WTC11 (cell line): ENCODE results near the gene ACSBG1. TPM values are rescaled to one million over a fixed set of nuclear protein-coding genes. Genes with fewer than 3 reads are reported as not detected.

Experiments used
- ATAC-seq: fragments of 200-7000 bp; cut with Tn5 transposase; 2 replicates; pipeline ENCODE4 v1.10.0; 2021; ENCODE audit warnings: mild to moderate bottlenecking, moderate library complexity
- CTCF ChIA-PET: fragments of 300-600 bp; sonication (Branson Sonifier 250); formaldehyde crosslinking; loops from one replicate; lab custom pipeline; 2021; ENCODE audit warnings: antibody characterized with exemption; lab: Charles Lee
- POLR2A ChIA-PET: fragments of 350-600 bp; sonication (Branson Sonifier 250); formaldehyde crosslinking; loops from one replicate; lab custom pipeline; 2021; ENCODE audit warnings: antibody characterized with exemption; lab: Charles Lee
- DNase-seq: peaks from one replicate; pipeline ENCODE4 v3.0.0; 2021; ENCODE audit warnings: low spot score
- H3K27ac Mint-ChIP-seq: 2 replicates; pipeline ENCODE4 v1.8.0; 2021; ENCODE audit warnings: mixed read lengths
- H3K27me3 Mint-ChIP-seq: 2 replicates; pipeline ENCODE4 v1.8.0; 2021; ENCODE audit warnings: low read depth, mild to moderate bottlenecking, moderate library complexity, mixed read lengths
- H3K36me3 Mint-ChIP-seq: 2 replicates; pipeline ENCODE4 v1.8.0; 2021; ENCODE audit warnings: mixed read lengths
- H3K4me1 Mint-ChIP-seq: 2 replicates; pipeline ENCODE4 v1.8.0; 2022; ENCODE audit warnings: mixed read lengths
- H3K4me3 Mint-ChIP-seq: 2 replicates; pipeline ENCODE4 v1.8.0; 2021; ENCODE audit warnings: mild to moderate bottlenecking, moderate library complexity, mixed read lengths
- H3K9me3 Mint-ChIP-seq: 2 replicates; pipeline ENCODE4 v1.8.0; 2021; ENCODE audit warnings: mixed read lengths
- FOXP1 ChIP-seq: sonication (generic); formaldehyde crosslinking; IDR thresholded peaks from 2 replicates; pipeline ENCODE4 v1.8.0; 2022; ENCODE audit warnings: missing genetic modification reagents, mild to moderate bottlenecking, moderate library complexity, borderline replicate concordance
- GABPB1 ChIP-seq: sonication (generic); formaldehyde crosslinking; IDR thresholded peaks from 2 replicates; pipeline ENCODE4 v1.8.1; 2023; ENCODE audit warnings: mild to moderate bottlenecking, missing genetic modification reagents
- GRHL2 ChIP-seq: fragments of 250-450 bp; sonication (Bioruptor Pico); IDR thresholded peaks from 2 replicates; pipeline ENCODE4 v1.8.0; 2022; ENCODE audit warnings: mild to moderate bottlenecking, moderate library complexity; ENCODE audit not compliant: insufficient replicate concordance, severe bottlenecking
- IRF2 ChIP-seq: sonication (generic); formaldehyde crosslinking; IDR thresholded peaks from 2 replicates; pipeline ENCODE4 v1.8.0; 2022; ENCODE audit warnings: low read depth, missing genetic modification reagents, borderline replicate concordance
- NR2C2 ChIP-seq: sonication (generic); formaldehyde crosslinking; IDR thresholded peaks from 2 replicates; pipeline ENCODE4 v1.8.0; 2022; ENCODE audit warnings: mild to moderate bottlenecking, missing genetic modification reagents
- SOX15 ChIP-seq: fragments of 250-450 bp; sonication (Bioruptor Pico); IDR thresholded peaks from 2 replicates; pipeline ENCODE4 v1.9.0; 2021; ENCODE audit warnings: mild to moderate bottlenecking
- TCF7 ChIP-seq: sonication (generic); formaldehyde crosslinking; IDR thresholded peaks from 2 replicates; pipeline ENCODE4 v1.8.0; 2022; ENCODE audit warnings: mild to moderate bottlenecking, low read depth, missing genetic modification reagents, moderate library complexity
- TEAD1 ChIP-seq: sonication (generic); formaldehyde crosslinking; IDR thresholded peaks from 2 replicates; pipeline ENCODE4 v1.8.0; 2022; ENCODE audit warnings: mild to moderate bottlenecking, missing genetic modification reagents
- TP53 ChIP-seq: sonication (generic); formaldehyde crosslinking; IDR thresholded peaks from 2 replicates; pipeline ENCODE4 v1.8.1; 2023; ENCODE audit warnings: mild to moderate bottlenecking, missing genetic modification reagents
- USF1 ChIP-seq: sonication (generic); formaldehyde crosslinking; IDR thresholded peaks from 2 replicates; pipeline ENCODE4 v1.8.0; 2022; ENCODE audit warnings: mild to moderate bottlenecking, missing genetic modification reagents
- ZNF121 ChIP-seq: sonication (generic); formaldehyde crosslinking; IDR thresholded peaks from 2 replicates; pipeline ENCODE4 v1.8.0; 2023; ENCODE audit warnings: missing genetic modification reagents
- total RNA-seq: library from RNA; stranded (reverse); gene quantifications from 3 replicates; pipeline ENCODE4 v1.2.3, GENCODE V29; 2021
- TF ChIP-seq, protein P1 (sequence below): sonication (generic); formaldehyde crosslinking; IDR thresholded peaks from 2 replicates; pipeline ENCODE4 v1.8.1; 2023; ENCODE audit warnings: mild to moderate bottlenecking, moderate library complexity, missing genetic modification reagents
- TF ChIP-seq, protein P2 (sequence below): sonication (generic); formaldehyde crosslinking; IDR thresholded peaks from 2 replicates; pipeline ENCODE4 v1.8.0; 2022; ENCODE audit warnings: mild to moderate bottlenecking, missing genetic modification reagents
- TF ChIP-seq, protein P3 (sequence below): sonication (generic); formaldehyde crosslinking; IDR thresholded peaks from 2 replicates; pipeline ENCODE4 v1.8.0; 2023; ENCODE audit warnings: mild to moderate bottlenecking, missing genetic modification reagents
- TF ChIP-seq, protein P4 (sequence below): sonication (generic); formaldehyde crosslinking; IDR thresholded peaks from 2 replicates; pipeline ENCODE4 v1.8.1; 2023; ENCODE audit warnings: mild to moderate bottlenecking, missing genetic modification reagents, borderline replicate concordance
- TF ChIP-seq, protein P5 (sequence below): sonication (generic); formaldehyde crosslinking; IDR thresholded peaks from 2 replicates; pipeline ENCODE4 v1.8.1; 2022; ENCODE audit warnings: low read depth, mild to moderate bottlenecking, moderate library complexity, missing genetic modification reagents, borderline replicate concordance

ACSBG1 gene
- total RNA-seq, 1 experiment from 2014 or later, result 5.8 TPM

DNA sequence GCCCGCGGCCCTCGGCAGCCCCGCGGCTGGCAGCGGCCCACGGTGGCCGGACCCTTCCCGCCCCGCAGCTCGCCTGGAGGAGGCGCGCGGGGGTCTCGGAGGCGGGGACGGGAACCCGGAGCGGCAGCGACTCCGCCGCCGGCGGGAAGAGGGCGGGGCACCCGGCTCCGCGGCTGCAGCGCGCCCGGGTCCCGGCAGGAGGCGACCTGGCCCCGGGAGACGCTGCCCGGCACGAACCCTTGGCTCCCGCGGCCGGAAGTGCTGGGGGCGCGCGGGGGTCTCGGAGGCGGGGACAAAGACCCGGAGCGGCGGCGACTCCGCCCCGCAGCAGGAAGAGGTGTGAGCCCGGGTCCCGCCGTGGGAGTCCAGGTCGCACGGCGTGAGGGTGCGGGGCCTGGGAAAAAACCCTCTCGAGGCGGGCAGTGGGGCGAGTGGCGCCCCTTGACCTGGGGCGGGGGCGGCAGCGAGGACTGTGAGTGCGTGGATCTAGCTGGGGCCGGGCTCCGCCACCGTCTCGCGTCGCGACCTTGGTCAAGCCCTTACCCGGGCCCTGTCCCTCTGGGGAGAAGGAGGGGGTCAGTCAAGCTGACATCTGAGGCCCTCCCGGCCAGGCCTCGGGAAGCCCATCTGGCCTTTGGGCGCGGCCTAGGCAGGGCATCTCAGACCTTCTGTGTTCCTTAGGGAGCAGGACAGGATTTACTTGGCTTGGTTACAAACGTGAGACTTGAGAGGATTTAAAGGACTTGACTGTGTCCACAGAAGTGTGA, 102.9 kb downstream of the ACSBG1 start, which contains the start of gene CIB2 (continued):
- TF ChIP-seq, protein P1, sequence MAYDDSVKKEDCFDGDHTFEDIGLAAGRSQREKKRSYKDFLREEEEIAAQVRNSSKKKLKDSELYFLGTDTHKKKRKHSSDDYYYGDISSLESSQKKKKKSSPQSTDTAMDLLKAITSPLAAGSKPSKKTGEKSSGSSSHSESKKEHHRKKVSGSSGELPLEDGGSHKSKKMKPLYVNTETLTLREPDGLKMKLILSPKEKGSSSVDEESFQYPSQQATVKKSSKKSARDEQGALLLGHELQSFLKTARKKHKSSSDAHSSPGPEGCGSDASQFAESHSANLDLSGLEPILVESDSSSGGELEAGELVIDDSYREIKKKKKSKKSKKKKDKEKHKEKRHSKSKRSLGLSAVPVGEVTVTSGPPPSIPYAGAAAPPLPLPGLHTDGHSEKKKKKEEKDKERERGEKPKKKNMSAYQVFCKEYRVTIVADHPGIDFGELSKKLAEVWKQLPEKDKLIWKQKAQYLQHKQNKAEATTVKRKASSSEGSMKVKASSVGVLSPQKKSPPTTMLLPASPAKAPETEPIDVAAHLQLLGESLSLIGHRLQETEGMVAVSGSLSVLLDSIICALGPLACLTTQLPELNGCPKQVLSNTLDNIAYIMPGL, result peak; percentile 83
- TF ChIP-seq GABPB1 (no peak), USF1 (CRISPR knock-in tag) (peak; percentile 53; the same call in 1 of the 2 replicates), FOXP1 (CRISPR knock-in tag) (peak; percentile 65; the same call in 1 of the 2 replicates), ZNF121 (CRISPR knock-in tag) (peak; percentile 72), TEAD1 (CRISPR knock-in tag) (peak; percentile 48; the same call in 1 of the 2 replicates)
- TF ChIP-seq, protein P2, sequence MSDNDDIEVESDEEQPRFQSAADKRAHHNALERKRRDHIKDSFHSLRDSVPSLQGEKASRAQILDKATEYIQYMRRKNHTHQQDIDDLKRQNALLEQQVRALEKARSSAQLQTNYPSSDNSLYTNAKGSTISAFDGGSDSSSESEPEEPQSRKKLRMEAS (CRISPR knock-in tag), result peak; percentile 45; the same call in 1 of the 2 replicates
- TF ChIP-seq, protein P3, sequence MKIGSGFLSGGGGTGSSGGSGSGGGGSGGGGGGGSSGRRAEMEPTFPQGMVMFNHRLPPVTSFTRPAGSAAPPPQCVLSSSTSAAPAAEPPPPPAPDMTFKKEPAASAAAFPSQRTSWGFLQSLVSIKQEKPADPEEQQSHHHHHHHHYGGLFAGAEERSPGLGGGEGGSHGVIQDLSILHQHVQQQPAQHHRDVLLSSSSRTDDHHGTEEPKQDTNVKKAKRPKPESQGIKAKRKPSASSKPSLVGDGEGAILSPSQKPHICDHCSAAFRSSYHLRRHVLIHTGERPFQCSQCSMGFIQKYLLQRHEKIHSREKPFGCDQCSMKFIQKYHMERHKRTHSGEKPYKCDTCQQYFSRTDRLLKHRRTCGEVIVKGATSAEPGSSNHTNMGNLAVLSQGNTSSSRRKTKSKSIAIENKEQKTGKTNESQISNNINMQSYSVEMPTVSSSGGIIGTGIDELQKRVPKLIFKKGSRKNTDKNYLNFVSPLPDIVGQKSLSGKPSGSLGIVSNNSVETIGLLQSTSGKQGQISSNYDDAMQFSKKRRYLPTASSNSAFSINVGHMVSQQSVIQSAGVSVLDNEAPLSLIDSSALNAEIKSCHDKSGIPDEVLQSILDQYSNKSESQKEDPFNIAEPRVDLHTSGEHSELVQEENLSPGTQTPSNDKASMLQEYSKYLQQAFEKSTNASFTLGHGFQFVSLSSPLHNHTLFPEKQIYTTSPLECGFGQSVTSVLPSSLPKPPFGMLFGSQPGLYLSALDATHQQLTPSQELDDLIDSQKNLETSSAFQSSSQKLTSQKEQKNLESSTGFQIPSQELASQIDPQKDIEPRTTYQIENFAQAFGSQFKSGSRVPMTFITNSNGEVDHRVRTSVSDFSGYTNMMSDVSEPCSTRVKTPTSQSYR (CRISPR knock-in tag), result 0 out of 2 replicates have a peak, but pooled peaks have one; percentile 41

GRCh38 chr15:78130466-78131294, 103.7 kb downstream of the ACSBG1 start:
- ChIA-PET POLR2A (interaction anchor here (0.6 to 1.9 kb wide), 5 partner anchors 10 to 55 kb away, joined by 3 to 12 read pairs (median 4); partner anchors contain the start of gene IDH3A), CTCF (interaction anchor here (0.6 to 2.5 kb wide), 29 partner anchors 9 to 222 kb away, joined by 3 to 26 read pairs (median 4); partner anchors contain the start of gene IDH3A)
- Mint-ChIP-seq H3K27me3 (no peaks in the 10 kb centered on the region), H3K27ac (peak overlapping the region; percentile 86), H3K36me3 (no peaks in the 10 kb centered on the region), H3K9me3 (no peaks in the 10 kb centered on the region), H3K4me1 (peaks cover 32% of the 10 kb centered on the region), H3K4me3 (peak overlapping the region; percentile 81)
- TF ChIP-seq SOX15 (CRISPR knock-in tag), result no peak
- TF ChIP-seq TCF7 (CRISPR knock-in tag), result no peak
- no peak for TF ChIP-seq NR2C2
- no peak for TF ChIP-seq TP53 (CRISPR knock-in tag)
- DNase-seq (peak; percentile 27), ATAC-seq (peak; percentile 41)

GRCh38 chr15:78129751-78130287, 104.5 kb downstream of the ACSBG1 start:
- H3K4me1 Mint-ChIP-seq, result peaks cover 32% of the 10 kb centered on the region
- H3K4me3 Mint-ChIP-seq, result peak overlapping the region; percentile 81
- H3K9me3 Mint-ChIP-seq, result no peaks in the 10 kb centered on the region
- no peaks in the 10 kb centered on the region for H3K36me3 Mint-ChIP-seq
- H3K27me3 Mint-ChIP-seq, result no peaks in the 10 kb centered on the region
- peak overlapping the region; percentile 86; the same call in 1 of the 2 replicates for H3K27ac Mint-ChIP-seq
- POLR2A ChIA-PET, result interaction anchor here (1.8 to 1.9 kb wide), 2 partner anchors 9 to 20 kb away, joined by 10 to 12 read pairs; partner anchors contain the start of gene IDH3A
- ATAC-seq (no peak), DNase-seq (no peak)
- CTCF ChIA-PET, result interaction anchor here (0.6 to 2.5 kb wide), 13 partner anchors 10 to 166 kb away, joined by 4 to 26 read pairs (median 7); partner anchors contain the start of gene IDH3A
- TF ChIP-seq, protein P4, sequence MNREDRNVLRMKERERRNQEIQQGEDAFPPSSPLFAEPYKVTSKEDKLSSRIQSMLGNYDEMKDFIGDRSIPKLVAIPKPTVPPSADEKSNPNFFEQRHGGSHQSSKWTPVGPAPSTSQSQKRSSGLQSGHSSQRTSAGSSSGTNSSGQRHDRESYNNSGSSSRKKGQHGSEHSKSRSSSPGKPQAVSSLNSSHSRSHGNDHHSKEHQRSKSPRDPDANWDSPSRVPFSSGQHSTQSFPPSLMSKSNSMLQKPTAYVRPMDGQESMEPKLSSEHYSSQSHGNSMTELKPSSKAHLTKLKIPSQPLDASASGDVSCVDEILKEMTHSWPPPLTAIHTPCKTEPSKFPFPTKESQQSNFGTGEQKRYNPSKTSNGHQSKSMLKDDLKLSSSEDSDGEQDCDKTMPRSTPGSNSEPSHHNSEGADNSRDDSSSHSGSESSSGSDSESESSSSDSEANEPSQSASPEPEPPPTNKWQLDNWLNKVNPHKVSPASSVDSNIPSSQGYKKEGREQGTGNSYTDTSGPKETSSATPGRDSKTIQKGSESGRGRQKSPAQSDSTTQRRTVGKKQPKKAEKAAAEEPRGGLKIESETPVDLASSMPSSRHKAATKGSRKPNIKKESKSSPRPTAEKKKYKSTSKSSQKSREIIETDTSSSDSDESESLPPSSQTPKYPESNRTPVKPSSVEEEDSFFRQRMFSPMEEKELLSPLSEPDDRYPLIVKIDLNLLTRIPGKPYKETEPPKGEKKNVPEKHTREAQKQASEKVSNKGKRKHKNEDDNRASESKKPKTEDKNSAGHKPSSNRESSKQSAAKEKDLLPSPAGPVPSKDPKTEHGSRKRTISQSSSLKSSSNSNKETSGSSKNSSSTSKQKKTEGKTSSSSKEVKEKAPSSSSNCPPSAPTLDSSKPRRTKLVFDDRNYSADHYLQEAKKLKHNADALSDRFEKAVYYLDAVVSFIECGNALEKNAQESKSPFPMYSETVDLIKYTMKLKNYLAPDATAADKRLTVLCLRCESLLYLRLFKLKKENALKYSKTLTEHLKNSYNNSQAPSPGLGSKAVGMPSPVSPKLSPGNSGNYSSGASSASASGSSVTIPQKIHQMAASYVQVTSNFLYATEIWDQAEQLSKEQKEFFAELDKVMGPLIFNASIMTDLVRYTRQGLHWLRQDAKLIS (CRISPR knock-in tag), result no peak
- TF ChIP-seq, protein P1, result no peak
- TF ChIP-seq IRF2 (CRISPR knock-in tag) (no peak), GRHL2 (CRISPR knock-in tag) (no peak)
- TF ChIP-seq, protein P5, sequence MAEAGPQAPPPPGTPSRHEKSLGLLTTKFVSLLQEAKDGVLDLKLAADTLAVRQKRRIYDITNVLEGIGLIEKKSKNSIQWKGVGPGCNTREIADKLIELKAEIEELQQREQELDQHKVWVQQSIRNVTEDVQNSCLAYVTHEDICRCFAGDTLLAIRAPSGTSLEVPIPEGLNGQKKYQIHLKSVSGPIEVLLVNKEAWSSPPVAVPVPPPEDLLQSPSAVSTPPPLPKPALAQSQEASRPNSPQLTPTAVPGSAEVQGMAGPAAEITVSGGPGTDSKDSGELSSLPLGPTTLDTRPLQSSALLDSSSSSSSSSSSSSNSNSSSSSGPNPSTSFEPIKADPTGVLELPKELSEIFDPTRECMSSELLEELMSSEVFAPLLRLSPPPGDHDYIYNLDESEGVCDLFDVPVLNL (CRISPR knock-in tag), result no peak
